ENCODE results near the gene THAP12.

The THAP12 gene

DNA sequence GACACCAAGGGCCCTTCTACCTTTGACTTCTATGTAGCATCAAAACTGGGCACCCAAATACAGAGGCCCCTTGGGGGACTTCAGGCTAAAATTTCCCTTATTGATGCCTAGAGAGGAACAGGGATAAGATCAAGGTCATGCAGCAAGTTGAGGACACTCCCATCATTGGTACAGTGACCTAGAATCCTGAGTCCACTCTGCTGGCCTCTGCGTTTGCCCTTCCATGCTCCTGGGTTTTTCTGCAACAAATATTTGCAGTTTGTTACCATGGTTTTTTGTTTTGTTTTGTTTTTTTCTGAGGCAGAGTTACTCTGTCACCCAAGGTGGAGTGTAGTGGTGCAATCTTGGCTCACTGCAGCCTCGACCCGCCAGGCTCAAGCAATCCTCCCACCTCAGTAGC is 64.2 kb downstream of the THAP12 start:
- Histone ChIP-seq H3K36me3 (replicated peaks) (no peaks in the 10 kb centered on the region), H3K4me3 (no peak overlapping the region), H3K4me1 (no peaks in the 10 kb centered on the region), H3K9me3 (no peaks in the 10 kb centered on the region), H3K27me3 (ENCODE audit: low read depth) (no peaks in the 10 kb centered on the region)
- in situ Hi-C loops (cut with MboI; ENCODE audit: low sequenced_read_pairs) = loop anchor here (25.0 kb wide), 1 partner anchor 604 kb away; the partner anchor contains the start of gene MOGAT2
- DNase-seq (ENCODE audit: low spot score in 2 of 2) = no peak

DNA sequence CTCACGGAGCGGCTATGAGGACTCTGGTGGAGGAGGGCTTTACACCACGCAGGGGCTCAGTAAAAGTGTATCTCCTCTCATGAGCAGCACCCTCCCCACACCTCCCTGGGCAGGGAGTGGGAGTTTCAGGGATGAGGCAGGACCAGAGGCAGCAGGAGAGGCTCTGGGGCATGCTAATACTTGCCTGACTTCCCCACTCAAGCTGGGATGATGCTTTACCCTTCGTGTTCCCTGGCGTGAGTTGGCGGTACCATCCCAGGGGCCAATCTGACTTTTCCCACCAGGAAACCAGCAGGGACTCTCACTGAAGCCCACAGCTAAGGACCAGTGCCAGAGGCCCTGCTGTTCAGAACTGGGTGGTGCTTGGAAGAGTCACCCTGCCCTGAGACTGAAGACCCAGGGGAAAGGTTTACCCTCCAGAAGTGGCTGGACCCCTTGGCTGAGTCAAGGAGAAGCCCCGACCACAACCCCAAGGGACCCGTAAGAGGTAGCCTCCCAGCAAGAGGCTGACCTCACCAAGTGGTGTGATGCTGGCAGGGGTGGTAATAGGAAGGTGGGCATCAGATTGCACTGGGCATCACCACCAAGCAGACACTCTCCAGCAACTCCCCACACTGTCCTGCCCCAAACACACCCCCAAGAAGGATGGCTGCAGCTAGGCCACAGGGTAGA is 65.6 kb downstream of the THAP12 start:
- in situ Hi-C loops (cut with MboI; ENCODE audit: low sequenced_read_pairs) = loop anchor here (25.0 kb wide), 1 partner anchor 603 kb away; the partner anchor contains the start of gene MOGAT2
- no peaks in the 10 kb centered on the region for H3K27me3 ChIP-seq (ENCODE audit: low read depth)
- no peaks in the 10 kb centered on the region for H3K36me3 ChIP-seq (replicated peaks)
- H3K4me3 ChIP-seq = no peak overlapping the region
- H3K4me1 ChIP-seq = no peaks in the 10 kb centered on the region
- no peaks in the 10 kb centered on the region for H3K9me3 ChIP-seq
- DNase-seq (ENCODE audit: low spot score in 2 of 2) = no peak

DNA sequence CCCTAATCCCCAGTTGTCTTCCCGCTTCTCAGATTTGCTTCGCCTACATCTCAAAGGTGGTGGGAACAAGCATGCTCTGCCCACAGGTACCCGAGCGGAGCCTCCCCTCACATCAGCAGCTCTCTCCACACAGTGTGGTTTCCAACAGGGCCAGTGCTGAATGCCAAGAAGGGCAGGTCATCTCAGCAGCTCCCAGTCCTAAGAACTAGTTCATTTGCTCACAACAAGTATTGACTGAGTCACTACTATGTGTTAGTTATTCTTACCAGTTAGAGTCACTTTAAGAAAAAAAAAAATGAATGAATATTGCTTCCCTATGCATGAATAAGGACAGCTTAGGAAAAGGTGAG is 66.2 kb downstream of the THAP12 start:
- in situ Hi-C loops (cut with MboI; ENCODE audit: low sequenced_read_pairs) = loop anchor here (5.0 to 25.0 kb wide), 2 partner anchors 417 to 602 kb away; partner anchors contain the start of gene MOGAT2
- H3K36me3 ChIP-seq (replicated peaks) = no peaks in the 10 kb centered on the region
- H3K4me3 ChIP-seq = no peak overlapping the region
- no peaks in the 10 kb centered on the region for H3K9me3 ChIP-seq
- no peak for DNase-seq (ENCODE audit: low spot score in 2 of 2)
- H3K4me1 ChIP-seq = no peaks in the 10 kb centered on the region
- H3K27me3 ChIP-seq (ENCODE audit: low read depth) = no peaks in the 10 kb centered on the region

DNA sequence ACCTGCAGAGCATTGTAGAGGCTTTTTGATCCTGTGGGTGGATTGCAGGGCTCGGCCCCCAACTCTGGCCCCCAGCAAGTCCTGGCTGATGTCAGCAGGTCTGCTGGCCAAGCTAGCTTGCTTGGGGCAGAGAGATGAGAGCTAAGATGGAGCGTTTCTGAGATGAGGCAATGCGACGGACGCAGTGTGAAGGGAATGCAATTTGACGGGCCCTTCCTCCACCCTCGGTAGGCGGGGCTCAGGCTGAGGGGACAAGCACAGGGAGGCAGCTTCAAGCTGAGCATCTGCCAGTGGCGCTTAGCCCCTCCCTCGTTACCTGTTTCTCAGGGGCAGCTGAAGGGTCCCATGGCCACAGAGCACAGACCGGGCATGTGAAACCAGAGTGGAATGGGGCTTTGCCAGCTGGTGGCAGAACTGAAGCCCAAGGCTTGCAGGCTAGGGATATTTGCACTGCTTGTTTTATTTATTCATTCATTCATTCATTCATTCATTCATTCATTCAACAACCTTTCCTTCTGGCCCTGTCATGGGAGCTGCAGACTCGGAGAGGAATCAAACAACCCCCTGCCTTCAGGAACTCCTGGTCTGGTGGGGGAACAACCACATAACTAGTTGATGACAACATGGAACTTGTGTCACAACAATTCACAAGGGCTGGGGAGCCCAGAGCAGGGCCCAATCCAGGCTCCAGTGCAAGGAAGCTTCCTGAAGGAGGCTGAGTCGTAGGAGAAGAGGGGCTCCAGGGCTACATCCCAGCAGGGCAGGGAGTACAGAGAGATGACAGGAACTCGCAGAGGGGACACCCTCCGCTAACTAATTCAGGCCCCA is 66.8 kb downstream of the THAP12 start:
- H3K36me3 ChIP-seq (replicated peaks) = no peaks in the 10 kb centered on the region
- DNase-seq (ENCODE audit: low spot score in 2 of 2) = no peak
- in situ Hi-C loops (cut with MboI; ENCODE audit: low sequenced_read_pairs) = loop anchor here (5.0 to 25.0 kb wide), 2 partner anchors 417 to 602 kb away; partner anchors contain the start of gene MOGAT2
- no peaks in the 10 kb centered on the region for H3K9me3 ChIP-seq
- H3K4me1 ChIP-seq = no peaks in the 10 kb centered on the region
- H3K27me3 ChIP-seq (ENCODE audit: low read depth) = no peaks in the 10 kb centered on the region
- H3K4me3 ChIP-seq = no peak overlapping the region

DNA sequence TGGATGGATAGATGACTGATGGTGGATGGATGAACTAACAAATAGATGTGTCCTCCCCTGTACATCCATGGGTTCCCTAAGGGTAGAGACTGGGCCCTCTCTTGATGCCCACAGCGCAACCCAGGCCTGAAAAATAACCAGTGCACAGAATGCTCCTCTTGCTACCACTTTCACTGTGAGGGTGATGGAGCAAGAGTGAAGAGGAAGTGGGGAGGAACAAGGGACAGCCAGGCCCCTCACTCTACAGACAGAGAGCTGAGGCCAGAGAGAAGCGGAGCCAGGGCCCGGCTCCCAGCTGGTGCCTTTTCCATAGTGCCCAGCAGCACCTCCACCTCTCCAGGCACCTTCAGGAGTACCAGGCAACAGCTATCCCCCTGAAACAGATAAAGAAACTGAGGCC is 67.7 kb downstream of the THAP12 start:
- no peaks in the 10 kb centered on the region for H3K27me3 ChIP-seq (ENCODE audit: low read depth)
- no peaks in the 10 kb centered on the region for H3K9me3 ChIP-seq
- DNase-seq (ENCODE audit: low spot score in 2 of 2) = no peak
- H3K36me3 ChIP-seq (replicated peaks) = no peaks in the 10 kb centered on the region
- in situ Hi-C loops (cut with MboI; ENCODE audit: low sequenced_read_pairs) = loop anchor here (5.0 to 25.0 kb wide), 2 partner anchors 416 to 601 kb away; partner anchors contain the start of gene MOGAT2
- H3K4me3 ChIP-seq = no peak overlapping the region
- no peaks in the 10 kb centered on the region for H3K4me1 ChIP-seq

- Histone ChIP-seq H3K36me3 (replicated peaks) (no peaks in the 10 kb centered on the region), H3K4me3 (no peak overlapping the region), H3K9me3 (no peaks in the 10 kb centered on the region), H3K4me1 (no peaks in the 10 kb centered on the region), H3K27me3 (ENCODE audit: low read depth) (no peaks in the 10 kb centered on the region)
- in situ Hi-C loops (cut with MboI; ENCODE audit: low sequenced_read_pairs) = loop anchor here (5.0 to 25.0 kb wide), 2 partner anchors 414 to 599 kb away; partner anchors contain the start of gene MOGAT2
- DNase-seq (ENCODE audit: low spot score in 2 of 2) = no peak
Observed at GRCh38 chr11:76310832-76311595, 69.9 kb downstream of the THAP12 start.

DNA sequence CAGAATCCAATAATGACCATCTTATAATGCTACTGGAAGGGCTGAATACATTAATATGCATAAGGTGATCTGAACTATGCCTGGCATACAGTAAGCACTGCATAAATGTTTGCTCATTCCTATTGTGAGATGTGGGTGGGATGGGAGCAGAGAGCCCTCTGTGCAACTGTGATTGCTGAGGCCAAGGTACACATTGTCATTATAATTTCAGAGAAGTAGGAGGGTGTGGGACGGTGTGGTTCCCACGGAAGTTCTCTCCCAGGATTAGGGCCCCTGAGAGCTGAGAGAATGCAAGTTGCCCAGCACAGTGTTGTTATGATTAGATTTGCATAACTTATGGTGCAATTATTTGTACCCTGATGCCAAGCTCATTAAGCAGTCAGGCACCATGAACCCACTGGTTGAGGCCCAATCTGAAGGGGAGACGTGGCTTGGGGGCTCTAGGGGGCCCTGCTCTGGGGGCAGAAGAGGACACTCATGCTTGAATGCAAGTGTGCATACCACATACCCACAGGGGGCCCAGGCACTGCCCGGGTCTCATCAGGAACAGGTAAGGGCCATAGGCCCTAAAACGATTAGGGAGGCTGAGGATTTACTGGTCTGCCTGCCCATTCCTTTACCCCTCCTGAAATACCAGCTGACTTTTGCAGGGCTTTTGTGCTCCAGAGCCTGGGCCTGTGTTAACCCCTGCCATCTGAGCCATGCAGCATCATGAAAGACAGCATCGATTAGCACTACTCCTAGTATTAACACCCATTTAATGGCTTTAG is 72.8 kb downstream of the THAP12 start:
- in situ Hi-C loops (cut with MboI; ENCODE audit: low sequenced_read_pairs) = loop anchor here (25.0 kb wide), 1 partner anchor 596 kb away; the partner anchor contains the start of gene MOGAT2
- DNase-seq (ENCODE audit: low spot score in 2 of 2) = peak in 1 of 2 experiments; percentile 31
- H3K27me3 ChIP-seq (ENCODE audit: low read depth) = no peaks in the 10 kb centered on the region
- no peaks in the 10 kb centered on the region for H3K36me3 ChIP-seq (replicated peaks)
- no peaks in the 10 kb centered on the region for H3K9me3 ChIP-seq
- H3K4me3 ChIP-seq = no peak overlapping the region
- H3K4me1 ChIP-seq = no peaks in the 10 kb centered on the region

DNA sequence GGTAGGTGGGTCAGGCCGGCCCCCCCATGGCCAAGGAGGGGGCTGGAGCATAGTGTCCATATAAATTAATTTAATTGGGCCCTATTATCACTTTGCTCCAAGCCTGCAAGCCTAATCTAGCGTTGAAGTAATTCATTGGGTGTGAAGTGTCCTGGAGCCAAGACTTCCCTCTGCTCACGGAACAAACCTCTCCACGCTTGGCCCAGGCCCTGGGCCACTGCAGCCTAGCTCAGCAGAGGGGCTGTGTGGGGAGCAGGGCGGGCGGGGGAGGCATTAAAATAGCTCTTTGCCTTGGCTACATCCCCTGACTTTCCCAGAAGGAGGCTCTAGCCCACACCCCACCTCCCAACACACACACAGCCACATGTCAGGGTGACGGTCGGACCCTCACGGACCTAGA is 73.5 kb downstream of the THAP12 start:
- Histone ChIP-seq H3K4me3 (no peak overlapping the region), H3K9me3 (no peaks in the 10 kb centered on the region), H3K36me3 (replicated peaks) (no peaks in the 10 kb centered on the region), H3K27me3 (ENCODE audit: low read depth) (0 out of 2 replicates have a peak, but pooled peaks cover 3% of the 10 kb centered on the region), H3K4me1 (no peaks in the 10 kb centered on the region)
- DNase-seq (ENCODE audit: low spot score in 2 of 2) = no peak
- in situ Hi-C loops (cut with MboI; ENCODE audit: low sequenced_read_pairs) = loop anchor here (25.0 kb wide), 1 partner anchor 595 kb away; the partner anchor contains the start of gene MOGAT2

- H3K4me3 ChIP-seq = no peak overlapping the region
- in situ Hi-C loops (cut with MboI; ENCODE audit: low sequenced_read_pairs) = loop anchor here (25.0 kb wide), 1 partner anchor 591 kb away; the partner anchor contains the start of gene MOGAT2
- no peaks in the 10 kb centered on the region for H3K36me3 ChIP-seq (replicated peaks)
- DNase-seq (ENCODE audit: low spot score in 2 of 2) = no peak
- H3K27me3 ChIP-seq (ENCODE audit: low read depth) = 0 out of 2 replicates have a peak, but pooled peaks cover 3% of the 10 kb centered on the region
- H3K9me3 ChIP-seq = no peaks in the 10 kb centered on the region
- H3K4me1 ChIP-seq = no peaks in the 10 kb centered on the region
Observed at GRCh38 chr11:76303399-76303798, 77.5 kb downstream of the THAP12 start.

DNA sequence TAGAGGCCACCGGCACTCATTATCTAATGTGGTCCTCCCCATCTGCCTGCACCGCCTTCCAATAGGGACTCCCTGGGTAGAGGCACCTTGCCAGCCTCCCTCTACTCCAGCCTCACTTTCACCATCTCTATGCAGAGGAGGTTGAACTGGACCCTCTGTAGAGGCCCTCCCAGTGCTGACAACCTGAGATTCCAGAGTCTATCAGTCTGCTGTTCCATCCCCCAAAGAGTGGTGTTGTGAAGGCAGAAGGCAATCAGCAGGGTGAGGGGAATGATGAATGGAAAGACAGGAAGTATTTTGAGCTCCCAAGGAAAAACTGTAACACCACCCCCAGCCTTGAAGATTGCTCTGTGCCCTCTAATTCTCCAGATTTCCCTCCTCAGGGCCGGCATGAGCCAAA is 77.9 kb downstream of the THAP12 start:
- H3K4me1 ChIP-seq = no peaks in the 10 kb centered on the region
- in situ Hi-C loops (cut with MboI; ENCODE audit: low sequenced_read_pairs) = loop anchor here (25.0 kb wide), 1 partner anchor 591 kb away; the partner anchor contains the start of gene MOGAT2
- DNase-seq (ENCODE audit: low spot score in 2 of 2) = no peak

More for the DNA sequence above, 77.9 kb downstream of the THAP12 start:
- H3K4me3 ChIP-seq = no peak overlapping the region
- 0 out of 2 replicates have a peak, but pooled peaks cover 3% of the 10 kb centered on the region for H3K27me3 ChIP-seq (ENCODE audit: low read depth)
- no peaks in the 10 kb centered on the region for H3K9me3 ChIP-seq
- no peaks in the 10 kb centered on the region for H3K36me3 ChIP-seq (replicated peaks)
